Measurements from ENCODE around the gene LYPD3.

Gene LYPD3

GRCh38 chr19:43490759-43491158 lies 25.4 kb upstream of the LYPD3 start:
- Histone ChIP-seq H2AFZ (ENCODE audit: low read length) (no peak overlapping the region), H3K4me2 (ENCODE audit: low read length) (no peak overlapping the region), H4K20me1 (ENCODE audit: insufficient read depth, low read length) (no peaks in the 10 kb centered on the region), H3K27me3 (ENCODE audit: insufficient read depth, low read length) (no peaks in the 10 kb centered on the region), H3K79me2 (ENCODE audit: insufficient read depth, low read length) (no peaks in the 10 kb centered on the region), H3K4me1 (ENCODE audit: insufficient read depth, low read length, severe bottlenecking) (no peaks in the 10 kb centered on the region), H3F3A (ENCODE audit: insufficient read depth, low read length) (no peaks in the 10 kb centered on the region), H3K27ac (ENCODE audit: low read depth, low read length, poor library complexity, severe bottlenecking) (no peak overlapping the region), H3K36me3 (ENCODE audit: insufficient read depth, low read length) (no peaks in the 10 kb centered on the region; the same call in 1 of the 2 replicates), H3K4me3 (ENCODE audit: low read depth, low read length, poor library complexity, severe bottlenecking) (no peak overlapping the region), H3K9me3 (ENCODE audit: low read length) (no peaks in the 10 kb centered on the region), H3K9ac (ENCODE audit: low read length) (no peak overlapping the region), H3K9me2 (ENCODE audit: low read depth, low read length) (no peaks in the 10 kb centered on the region)
- TF ChIP-seq CTCF (IDR thresholded peaks at IDR 0.05; ENCODE audit: low read length): no peak
- no peak for TF ChIP-seq EZH2 (IDR thresholded peaks at IDR 0.05; ENCODE audit: borderline replicate concordance, low read length)

- Histone ChIP-seq H3K36me3 (ENCODE audit: insufficient read depth, low read length) (no peaks in the 10 kb centered on the region; the same call in 1 of the 2 replicates), H3K79me2 (ENCODE audit: insufficient read depth, low read length) (no peaks in the 10 kb centered on the region), H2AFZ (ENCODE audit: low read length) (no peak overlapping the region), H4K20me1 (ENCODE audit: insufficient read depth, low read length) (no peaks in the 10 kb centered on the region), H3K9me3 (ENCODE audit: low read length) (no peaks in the 10 kb centered on the region), H3K9me2 (ENCODE audit: low read depth, low read length) (no peaks in the 10 kb centered on the region), H3F3A (ENCODE audit: insufficient read depth, low read length) (no peaks in the 10 kb centered on the region), H3K4me2 (ENCODE audit: low read length) (no peak overlapping the region), H3K27me3 (ENCODE audit: insufficient read depth, low read length) (no peaks in the 10 kb centered on the region), H3K4me1 (ENCODE audit: insufficient read depth, low read length, severe bottlenecking) (no peaks in the 10 kb centered on the region), H3K27ac (ENCODE audit: low read depth, low read length, poor library complexity, severe bottlenecking) (no peak overlapping the region), H3K9ac (ENCODE audit: low read length) (no peak overlapping the region), H3K4me3 (ENCODE audit: low read depth, low read length, poor library complexity, severe bottlenecking) (no peak overlapping the region)
- TF ChIP-seq EZH2 (IDR thresholded peaks at IDR 0.05; ENCODE audit: borderline replicate concordance, low read length) (no peak), CTCF (IDR thresholded peaks at IDR 0.05; ENCODE audit: low read length) (no peak)
Measured at GRCh38 chr19:43489979-43490599, 24.7 kb upstream of the LYPD3 start.

GRCh38 chr19:43489310-43489709 lies 23.9 kb upstream of the LYPD3 start:
- no peak overlapping the region for H3K4me3 ChIP-seq (ENCODE audit: low read depth, low read length, poor library complexity, severe bottlenecking)
- TF ChIP-seq CTCF (IDR thresholded peaks at IDR 0.05; ENCODE audit: low read length) (no peak), EZH2 (IDR thresholded peaks at IDR 0.05; ENCODE audit: borderline replicate concordance, low read length) (no peak)
- no peak overlapping the region for H3K4me2 ChIP-seq (ENCODE audit: low read length)
- no peaks in the 10 kb centered on the region for H3K4me1 ChIP-seq (ENCODE audit: insufficient read depth, low read length, severe bottlenecking)
- no peaks in the 10 kb centered on the region for H3K9me3 ChIP-seq (ENCODE audit: low read length)
- no peak overlapping the region for H3K9ac ChIP-seq (ENCODE audit: low read length)
- H3F3A ChIP-seq (ENCODE audit: insufficient read depth, low read length): no peaks in the 10 kb centered on the region
- no peak overlapping the region for H3K27ac ChIP-seq (ENCODE audit: low read depth, low read length, poor library complexity, severe bottlenecking)
- H3K79me2 ChIP-seq (ENCODE audit: insufficient read depth, low read length): no peaks in the 10 kb centered on the region
- no peaks in the 10 kb centered on the region for H3K9me2 ChIP-seq (ENCODE audit: low read depth, low read length)
- no peaks in the 10 kb centered on the region; the same call in 1 of the 2 replicates for H3K36me3 ChIP-seq (ENCODE audit: insufficient read depth, low read length)
- no peaks in the 10 kb centered on the region for H3K27me3 ChIP-seq (ENCODE audit: insufficient read depth, low read length)
- H2AFZ ChIP-seq (ENCODE audit: low read length): no peak overlapping the region
- no peaks in the 10 kb centered on the region for H4K20me1 ChIP-seq (ENCODE audit: insufficient read depth, low read length)

All from OCI-LY1 (cell line).